Measurements from ENCODE around the gene BABAM2. TPM values are rescaled to one million over a fixed set of nuclear protein-coding genes. Genes with fewer than 3 reads are reported as not detected.

The BABAM2 gene
- total and polyA plus RNA-seq, 7 experiments from 2014 or later = 34.2 to 58.2 (median 44.2) TPM

GRCh38 chr2:28320009-28320365 is 429.5 kb downstream of the BABAM2 start:
- H3K27ac Mint-ChIP-seq = no peak overlapping the region
- POLR2A ChIA-PET = no interaction called here
- no peaks in the 10 kb centered on the region for H3K4me1 ChIP-seq (ENCODE audit: control insufficient read depth in 2 of 2, insufficient read depth in 2 of 2, low read length in 2 of 2)
- peaks cover 0 to 6% (median 0%) of the 10 kb centered on the region in 7 donors for H3K4me1 Mint-ChIP-seq
- H3K9me3 ChIP-seq (ENCODE audit: control insufficient read depth in 2 of 3, low read length in 3 of 3) = no peaks in the 10 kb centered on the region
- DNase-seq = no peak
- no peak overlapping the region for H3K4me3 Mint-ChIP-seq
- peaks cover 0 to 7% (median 3%) of the 10 kb centered on the region in 5 donors for H3K36me3 Mint-ChIP-seq
- H3K27ac ChIP-seq (ENCODE audit: low read depth, low read length) = no peak overlapping the region
- no peaks in the 10 kb centered on the region for H3K27me3 ChIP-seq (ENCODE audit: control insufficient read depth in 2 of 2, insufficient read depth in 2 of 2, low read length in 2 of 2)
- no peak for ATAC-seq
- CTCF ChIA-PET = no interaction called here
- H3K36me3 ChIP-seq (ENCODE audit: control insufficient read depth in 2 of 3, insufficient read depth in 3 of 3, low read length in 3 of 3) = no peaks in the 10 kb centered on the region
- intact Hi-C loops (cut with micrococcal nuclease) = no loop called here
- H3K4me3 ChIP-seq (ENCODE audit: low read length) = no peak overlapping the region
- H3K27me3 Mint-ChIP-seq = no peaks in the 10 kb centered on the region
- no peaks in the 10 kb centered on the region for H3K9me3 Mint-ChIP-seq

- H3K4me3 Mint-ChIP-seq = no peak overlapping the region
- Histone ChIP-seq H3K4me3 (ENCODE audit: low read length) (no peak overlapping the region), H3K9me3 (ENCODE audit: control insufficient read depth in 2 of 3, low read length in 3 of 3) (no peaks in the 10 kb centered on the region), H3K27ac (ENCODE audit: low read depth, low read length) (no peak overlapping the region), H3K36me3 (ENCODE audit: control insufficient read depth in 2 of 3, insufficient read depth in 3 of 3, low read length in 3 of 3) (no peaks in the 10 kb centered on the region), H3K4me1 (ENCODE audit: control insufficient read depth in 2 of 2, insufficient read depth in 2 of 2, low read length in 2 of 2) (no peaks in the 10 kb centered on the region), H3K27me3 (ENCODE audit: control insufficient read depth in 2 of 2, insufficient read depth in 2 of 2, low read length in 2 of 2) (no peaks in the 10 kb centered on the region)
- intact Hi-C loops (cut with micrococcal nuclease) = no loop called here
- no peak overlapping the region for H3K27ac Mint-ChIP-seq
- DNase-seq (no peak), ATAC-seq (no peak)
- peaks cover 0 to 4% (median 0%) of the 10 kb centered on the region in 7 donors for H3K4me1 Mint-ChIP-seq
- peaks cover 0 to 7% (median 3%) of the 10 kb centered on the region in 5 donors for H3K36me3 Mint-ChIP-seq
- H3K9me3 Mint-ChIP-seq = no peaks in the 10 kb centered on the region
- CTCF ChIA-PET = no interaction called here
- H3K27me3 Mint-ChIP-seq = no peaks in the 10 kb centered on the region
- POLR2A ChIA-PET = no interaction called here
These were observed 429.8 kb downstream of the BABAM2 start for GRCh38 chr2:28320371-28320770.

GRCh38 chr2:28321426-28321825 is 430.9 kb downstream of the BABAM2 start:
- H3K4me1 ChIP-seq (ENCODE audit: control insufficient read depth in 2 of 2, insufficient read depth in 2 of 2, low read length in 2 of 2) = no peaks in the 10 kb centered on the region
- H3K9me3 ChIP-seq (ENCODE audit: control insufficient read depth in 2 of 3, low read length in 3 of 3) = no peaks in the 10 kb centered on the region
- Mint-ChIP-seq H3K27ac (no peak overlapping the region), H3K27me3 (no peaks in the 10 kb centered on the region), H3K36me3 (peaks cover 0 to 4% (median 3%) of the 10 kb centered on the region in 5 donors), H3K4me1 (peaks cover 0 to 4% (median 0%) of the 10 kb centered on the region in 7 donors), H3K9me3 (no peaks in the 10 kb centered on the region), H3K4me3 (no peak overlapping the region)
- no peaks in the 10 kb centered on the region for H3K27me3 ChIP-seq (ENCODE audit: control insufficient read depth in 2 of 2, insufficient read depth in 2 of 2, low read length in 2 of 2)
- ATAC-seq = no peak
- POLR2A ChIA-PET = no interaction called here
- CTCF ChIA-PET = interaction anchor here (0.6 kb wide), 1 partner anchor 157 kb away, joined by 4 read pairs; no protein-coding TSS in a partner anchor
- DNase-seq = no peak
- H3K36me3 ChIP-seq (ENCODE audit: control insufficient read depth in 2 of 3, insufficient read depth in 3 of 3, low read length in 3 of 3) = no peaks in the 10 kb centered on the region
- H3K27ac ChIP-seq (ENCODE audit: low read depth, low read length) = no peak overlapping the region
- H3K4me3 ChIP-seq (ENCODE audit: low read length) = no peak overlapping the region
- intact Hi-C loops (cut with micrococcal nuclease) = no loop called here

DNA sequence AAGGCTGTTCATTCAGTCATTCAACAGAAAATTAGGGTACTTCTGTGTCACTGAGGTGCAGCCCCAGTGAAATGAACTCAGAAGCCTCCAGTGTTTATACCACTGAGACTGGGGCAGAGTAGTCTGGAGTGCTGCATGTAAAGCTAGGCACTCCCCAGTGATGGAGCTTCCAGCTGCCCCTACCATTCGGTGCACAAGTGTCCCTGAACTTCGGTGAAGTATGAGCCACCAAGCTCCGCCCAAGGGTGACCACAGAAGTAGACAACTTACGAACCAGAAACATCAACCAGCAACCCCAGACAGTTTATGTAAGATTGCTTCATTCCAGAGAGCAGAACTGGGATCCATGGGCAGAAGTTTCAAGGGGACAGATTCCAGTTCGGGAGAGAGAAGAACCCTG is 431.5 kb downstream of the BABAM2 start:
- Histone ChIP-seq H3K4me3 (ENCODE audit: low read length) (no peak overlapping the region), H3K4me1 (ENCODE audit: control insufficient read depth in 2 of 2, insufficient read depth in 2 of 2, low read length in 2 of 2) (no peaks in the 10 kb centered on the region), H3K9me3 (ENCODE audit: control insufficient read depth in 2 of 3, low read length in 3 of 3) (no peaks in the 10 kb centered on the region), H3K27ac (ENCODE audit: low read depth, low read length) (no peak overlapping the region), H3K27me3 (ENCODE audit: control insufficient read depth in 2 of 2, insufficient read depth in 2 of 2, low read length in 2 of 2) (no peaks in the 10 kb centered on the region), H3K36me3 (ENCODE audit: control insufficient read depth in 2 of 3, insufficient read depth in 3 of 3, low read length in 3 of 3) (peaks cover 0 to 3% (median 0%) of the 10 kb centered on the region in 3 experiments)
- peaks cover 0 to 7% (median 3%) of the 10 kb centered on the region in 5 donors for H3K36me3 Mint-ChIP-seq
- ATAC-seq (no peak), DNase-seq (no peak)
- H3K4me3 Mint-ChIP-seq = no peak overlapping the region
- no peaks in the 10 kb centered on the region for H3K27me3 Mint-ChIP-seq
- H3K4me1 Mint-ChIP-seq = peaks cover 0 to 5% (median 0%) of the 10 kb centered on the region in 7 donors
- ChIA-PET CTCF (interaction anchor here (0.6 kb wide), 1 partner anchor 157 kb away, joined by 4 read pairs; no protein-coding TSS in a partner anchor), POLR2A (no interaction called here)
- intact Hi-C loops (cut with micrococcal nuclease) = no loop called here
- peaks cover 0 to 2% (median 0%) of the 10 kb centered on the region in 11 donors for H3K9me3 Mint-ChIP-seq
- no peak overlapping the region for H3K27ac Mint-ChIP-seq

- Mint-ChIP-seq H3K36me3 (peaks cover 0 to 9% (median 3%) of the 10 kb centered on the region in 5 donors), H3K4me3 (no peak overlapping the region), H3K9me3 (peaks cover 0 to 2% (median 0%) of the 10 kb centered on the region in 11 donors), H3K27ac (no peak overlapping the region), H3K4me1 (peaks cover 0 to 6% (median 0%) of the 10 kb centered on the region in 7 donors), H3K27me3 (no peaks in the 10 kb centered on the region)
- ChIA-PET CTCF (no interaction called here), POLR2A (no interaction called here)
- H3K27me3 ChIP-seq (ENCODE audit: control insufficient read depth in 2 of 2, insufficient read depth in 2 of 2, low read length in 2 of 2) = no peaks in the 10 kb centered on the region
- H3K27ac ChIP-seq (ENCODE audit: low read depth, low read length) = no peak overlapping the region
- H3K4me1 ChIP-seq (ENCODE audit: control insufficient read depth in 2 of 2, insufficient read depth in 2 of 2, low read length in 2 of 2) = no peaks in the 10 kb centered on the region
- intact Hi-C loops (cut with micrococcal nuclease) = no loop called here
- H3K9me3 ChIP-seq (ENCODE audit: control insufficient read depth in 2 of 3, low read length in 3 of 3) = no peaks in the 10 kb centered on the region
- no peak for ATAC-seq
- peaks cover 0 to 5% (median 0%) of the 10 kb centered on the region in 3 experiments for H3K36me3 ChIP-seq (ENCODE audit: control insufficient read depth in 2 of 3, insufficient read depth in 3 of 3, low read length in 3 of 3)
- H3K4me3 ChIP-seq (ENCODE audit: low read length) = no peak overlapping the region
- DNase-seq = no peak
These were observed 431.9 kb downstream of the BABAM2 start for GRCh38 chr2:28322456-28322855.

- DNase-seq (no peak), ATAC-seq (no peak)
- H3K9me3 ChIP-seq (ENCODE audit: control insufficient read depth in 2 of 3, low read length in 3 of 3) = no peaks in the 10 kb centered on the region
- H3K27ac ChIP-seq (ENCODE audit: low read depth, low read length) = no peak overlapping the region
- CTCF ChIA-PET = no interaction called here
- H3K36me3 Mint-ChIP-seq = peaks cover under 1 to 10% (median 3%) of the 10 kb centered on the region in 5 donors
- peaks cover 0 to 7% (median 0%) of the 10 kb centered on the region in 7 donors for H3K4me1 Mint-ChIP-seq
- POLR2A ChIA-PET = no interaction called here
- H3K4me3 Mint-ChIP-seq = no peak overlapping the region
- H3K4me1 ChIP-seq (ENCODE audit: control insufficient read depth in 2 of 2, insufficient read depth in 2 of 2, low read length in 2 of 2) = no peaks in the 10 kb centered on the region
- no peaks in the 10 kb centered on the region for H3K27me3 Mint-ChIP-seq
- H3K9me3 Mint-ChIP-seq = peaks cover 0 to 2% (median 0%) of the 10 kb centered on the region in 11 donors
- H3K4me3 ChIP-seq (ENCODE audit: low read length) = no peak overlapping the region
- H3K27ac Mint-ChIP-seq = no peak overlapping the region
- H3K27me3 ChIP-seq (ENCODE audit: control insufficient read depth in 2 of 2, insufficient read depth in 2 of 2, low read length in 2 of 2) = no peaks in the 10 kb centered on the region
- intact Hi-C loops (cut with micrococcal nuclease) = no loop called here
- H3K36me3 ChIP-seq (ENCODE audit: control insufficient read depth in 2 of 3, insufficient read depth in 3 of 3, low read length in 3 of 3) = peaks cover 0 to 5% (median 0%) of the 10 kb centered on the region in 3 experiments
These were observed 432.5 kb downstream of the BABAM2 start for GRCh38 chr2:28322981-28323396.

DNA sequence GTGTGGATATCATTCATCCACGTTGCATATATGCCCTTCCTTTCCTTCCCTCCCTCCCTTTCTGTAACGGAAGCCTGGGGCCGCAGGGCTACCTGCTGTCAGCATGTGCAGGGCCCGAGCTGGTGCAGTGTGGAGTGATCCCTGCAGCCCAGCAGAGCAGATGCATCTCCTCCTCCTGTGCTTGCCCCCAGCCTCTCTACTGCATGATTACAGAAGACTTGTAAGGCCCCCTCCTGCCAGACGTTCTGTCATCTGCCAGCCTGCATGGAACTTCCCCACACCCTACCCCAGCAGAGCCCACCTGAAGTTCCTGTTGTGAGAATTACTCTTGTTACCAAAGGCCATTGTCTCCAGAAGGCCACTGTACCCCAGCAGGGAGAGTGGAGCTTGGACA is 434.6 kb downstream of the BABAM2 start:
- intact Hi-C loops (cut with micrococcal nuclease) = no loop called here
- Mint-ChIP-seq H3K9me3 (peaks cover 0 to 3% (median 0%) of the 10 kb centered on the region in 11 donors), H3K27ac (no peak overlapping the region), H3K36me3 (peaks cover 3 to 28% (median 19%) of the 10 kb centered on the region in 5 donors), H3K27me3 (no peaks in the 10 kb centered on the region), H3K4me3 (no peak overlapping the region), H3K4me1 (peaks cover 0 to 8% (median 0%) of the 10 kb centered on the region in 7 donors)
- H3K36me3 ChIP-seq (ENCODE audit: control insufficient read depth in 2 of 3, insufficient read depth in 3 of 3, low read length in 3 of 3) = peaks cover 0 to 5% (median 0%) of the 10 kb centered on the region in 3 experiments
- no peaks in the 10 kb centered on the region for H3K27me3 ChIP-seq (ENCODE audit: control insufficient read depth in 2 of 2, insufficient read depth in 2 of 2, low read length in 2 of 2)
- H3K4me3 ChIP-seq (ENCODE audit: low read length) = no peak overlapping the region
- no peaks in the 10 kb centered on the region for H3K4me1 ChIP-seq (ENCODE audit: control insufficient read depth in 2 of 2, insufficient read depth in 2 of 2, low read length in 2 of 2)
- ATAC-seq (no peak), DNase-seq (no peak)
- ChIA-PET POLR2A (no interaction called here), CTCF (no interaction called here)
- H3K27ac ChIP-seq (ENCODE audit: low read depth, low read length) = no peak overlapping the region
- H3K9me3 ChIP-seq (ENCODE audit: control insufficient read depth in 2 of 3, low read length in 3 of 3) = no peaks in the 10 kb centered on the region
